HFFc6 (cell line): ENCODE results near the gene NECTIN1. TPM values are rescaled to one million over a fixed set of nuclear protein-coding genes. Genes with fewer than 3 reads are reported as not detected.

ENCODE experiments used
- DNase-seq: peaks from one replicate; pipeline ENCODE4 v3.0.0-alpha.2; 2018
- H3K27ac Mint-ChIP-seq: 2 replicates; pipeline ENCODE4 v1.8.0; 2020; ENCODE audit warnings: mild to moderate bottlenecking, mixed read lengths
- H3K27me3 Mint-ChIP-seq: 2 replicates; pipeline ENCODE4 v1.8.0; 2021; ENCODE audit warnings: mild to moderate bottlenecking, moderate library complexity, mixed read lengths; ENCODE audit not compliant: insufficient read depth
- H3K36me3 Mint-ChIP-seq: 2 replicates; pipeline ENCODE4 v1.8.0; 2021; ENCODE audit warnings: low read depth, mixed read lengths
- H3K4me1 Mint-ChIP-seq: 2 replicates; pipeline ENCODE4 v1.8.0; 2020; ENCODE audit warnings: low read depth, mixed read lengths
- H3K4me3 Mint-ChIP-seq: 2 replicates; pipeline ENCODE4 v1.8.0; 2020; ENCODE audit warnings: mild to moderate bottlenecking, moderate library complexity, mixed read lengths
- H3K9me3 Mint-ChIP-seq: 2 replicates; pipeline ENCODE4 v1.8.0; 2020; ENCODE audit warnings: mild to moderate bottlenecking, mixed read lengths
- total RNA-seq, 6 experiments: library from RNA; stranded (reverse); fragmentation: NEBNext Ultra II Directional; extraction: Animal tissue kit (Norgen Biotek cat#: 25700); gene quantifications; 2 replicates in 1 of 6; 3 replicates in 5 of 6; pipeline ENCODE4 v1.2.3, GENCODE V29; 2021
- TF ChIP-seq, protein P1 (sequence below): fragments of 200-600 bp; sonication (generic); IDR thresholded peaks from 2 replicates; pipeline ENCODE4 v1.5.0; 2021; ENCODE audit warnings: antibody characterized with exemption, mild to moderate bottlenecking

Gene NECTIN1
- total RNA-seq, 6 experiments from 2014 or later: 4.1 to 7.9 (median 6.6) TPM

- TF ChIP-seq, protein P1, sequence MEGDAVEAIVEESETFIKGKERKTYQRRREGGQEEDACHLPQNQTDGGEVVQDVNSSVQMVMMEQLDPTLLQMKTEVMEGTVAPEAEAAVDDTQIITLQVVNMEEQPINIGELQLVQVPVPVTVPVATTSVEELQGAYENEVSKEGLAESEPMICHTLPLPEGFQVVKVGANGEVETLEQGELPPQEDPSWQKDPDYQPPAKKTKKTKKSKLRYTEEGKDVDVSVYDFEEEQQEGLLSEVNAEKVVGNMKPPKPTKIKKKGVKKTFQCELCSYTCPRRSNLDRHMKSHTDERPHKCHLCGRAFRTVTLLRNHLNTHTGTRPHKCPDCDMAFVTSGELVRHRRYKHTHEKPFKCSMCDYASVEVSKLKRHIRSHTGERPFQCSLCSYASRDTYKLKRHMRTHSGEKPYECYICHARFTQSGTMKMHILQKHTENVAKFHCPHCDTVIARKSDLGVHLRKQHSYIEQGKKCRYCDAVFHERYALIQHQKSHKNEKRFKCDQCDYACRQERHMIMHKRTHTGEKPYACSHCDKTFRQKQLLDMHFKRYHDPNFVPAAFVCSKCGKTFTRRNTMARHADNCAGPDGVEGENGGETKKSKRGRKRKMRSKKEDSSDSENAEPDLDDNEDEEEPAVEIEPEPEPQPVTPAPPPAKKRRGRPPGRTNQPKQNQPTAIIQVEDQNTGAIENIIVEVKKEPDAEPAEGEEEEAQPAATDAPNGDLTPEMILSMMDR: no peak
- Mint-ChIP-seq H3K36me3 (no peaks in the 10 kb centered on the region), H3K4me3 (no peak overlapping the region), H3K9me3 (no peaks in the 10 kb centered on the region), H3K4me1 (no peaks in the 10 kb centered on the region), H3K27me3 (peaks cover 11% of the 10 kb centered on the region), H3K27ac (no peak overlapping the region)
- no peak for DNase-seq
Observed at GRCh38 chr11:119712459-119713358, 16.3 kb downstream of the NECTIN1 start.

GRCh38 chr11:119712006-119712405 lies 17.0 kb downstream of the NECTIN1 start:
- H3K27me3 Mint-ChIP-seq: peaks cover 11% of the 10 kb centered on the region
- H3K4me3 Mint-ChIP-seq: no peak overlapping the region
- H3K9me3 Mint-ChIP-seq: no peaks in the 10 kb centered on the region
- DNase-seq: no peak
- H3K4me1 Mint-ChIP-seq: no peaks in the 10 kb centered on the region
- H3K27ac Mint-ChIP-seq: no peak overlapping the region
- no peaks in the 10 kb centered on the region for H3K36me3 Mint-ChIP-seq
- TF ChIP-seq, protein P1: no peak

GRCh38 chr11:119711476-119711875 lies 17.5 kb downstream of the NECTIN1 start:
- H3K36me3 Mint-ChIP-seq: no peaks in the 10 kb centered on the region
- no peak for DNase-seq
- no peaks in the 10 kb centered on the region for H3K4me1 Mint-ChIP-seq
- H3K4me3 Mint-ChIP-seq: no peak overlapping the region
- H3K9me3 Mint-ChIP-seq: no peaks in the 10 kb centered on the region
- peaks cover 11% of the 10 kb centered on the region for H3K27me3 Mint-ChIP-seq
- TF ChIP-seq, protein P1: no peak
- no peak overlapping the region for H3K27ac Mint-ChIP-seq

- peaks cover 9% of the 10 kb centered on the region for H3K27me3 Mint-ChIP-seq
- no peaks in the 10 kb centered on the region for H3K9me3 Mint-ChIP-seq
- no peaks in the 10 kb centered on the region for H3K4me1 Mint-ChIP-seq
- H3K36me3 Mint-ChIP-seq: no peaks in the 10 kb centered on the region
- no peak for DNase-seq
- no peak overlapping the region for H3K4me3 Mint-ChIP-seq
- H3K27ac Mint-ChIP-seq: no peak overlapping the region
- TF ChIP-seq, protein P1: no peak
Observed at GRCh38 chr11:119710417-119710816, 18.6 kb downstream of the NECTIN1 start.

DNA sequence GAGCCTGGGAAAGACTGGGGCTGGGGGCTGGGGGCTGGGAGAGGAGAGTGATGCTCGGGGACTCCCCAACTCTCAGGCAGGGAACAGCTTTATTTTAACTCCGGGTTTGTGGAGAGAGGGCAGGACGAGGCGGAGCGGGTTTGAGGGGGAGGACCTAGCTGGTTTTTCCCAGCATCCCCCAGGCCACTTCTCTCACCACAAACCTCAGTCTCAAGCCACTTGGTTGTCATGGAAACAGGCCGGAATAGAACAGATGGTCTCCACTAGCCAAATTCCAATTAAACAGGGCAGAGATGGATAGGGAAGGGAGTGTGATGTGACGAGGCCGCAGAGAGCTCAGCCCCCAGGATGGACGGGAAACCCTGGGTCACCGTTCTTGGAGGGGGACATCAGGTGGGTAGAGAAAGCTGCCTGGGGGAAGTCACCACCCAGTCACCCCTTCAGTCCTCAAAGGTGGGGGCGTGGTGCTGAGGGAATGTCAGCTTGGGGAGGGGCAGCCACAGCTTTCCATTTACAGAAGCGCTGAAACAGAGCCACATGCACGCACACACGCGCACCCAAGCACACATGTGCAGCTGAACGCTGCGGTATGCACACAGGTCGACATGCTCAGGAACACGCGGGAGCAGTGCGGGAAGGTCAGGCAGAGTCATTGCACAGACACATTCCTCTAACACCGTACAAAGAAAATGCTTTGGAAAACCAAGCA lies 19.2 kb downstream of the NECTIN1 start:
- DNase-seq: no peak
- no peak overlapping the region for H3K4me3 Mint-ChIP-seq
- peaks cover 9% of the 10 kb centered on the region for H3K27me3 Mint-ChIP-seq
- no peaks in the 10 kb centered on the region for H3K4me1 Mint-ChIP-seq
- H3K9me3 Mint-ChIP-seq: no peaks in the 10 kb centered on the region
- H3K27ac Mint-ChIP-seq: no peak overlapping the region
- H3K36me3 Mint-ChIP-seq: no peaks in the 10 kb centered on the region
- TF ChIP-seq, protein P1: no peak
